Measurements from ENCODE around the gene CTDNEP1.

Gene CTDNEP1

DNA sequence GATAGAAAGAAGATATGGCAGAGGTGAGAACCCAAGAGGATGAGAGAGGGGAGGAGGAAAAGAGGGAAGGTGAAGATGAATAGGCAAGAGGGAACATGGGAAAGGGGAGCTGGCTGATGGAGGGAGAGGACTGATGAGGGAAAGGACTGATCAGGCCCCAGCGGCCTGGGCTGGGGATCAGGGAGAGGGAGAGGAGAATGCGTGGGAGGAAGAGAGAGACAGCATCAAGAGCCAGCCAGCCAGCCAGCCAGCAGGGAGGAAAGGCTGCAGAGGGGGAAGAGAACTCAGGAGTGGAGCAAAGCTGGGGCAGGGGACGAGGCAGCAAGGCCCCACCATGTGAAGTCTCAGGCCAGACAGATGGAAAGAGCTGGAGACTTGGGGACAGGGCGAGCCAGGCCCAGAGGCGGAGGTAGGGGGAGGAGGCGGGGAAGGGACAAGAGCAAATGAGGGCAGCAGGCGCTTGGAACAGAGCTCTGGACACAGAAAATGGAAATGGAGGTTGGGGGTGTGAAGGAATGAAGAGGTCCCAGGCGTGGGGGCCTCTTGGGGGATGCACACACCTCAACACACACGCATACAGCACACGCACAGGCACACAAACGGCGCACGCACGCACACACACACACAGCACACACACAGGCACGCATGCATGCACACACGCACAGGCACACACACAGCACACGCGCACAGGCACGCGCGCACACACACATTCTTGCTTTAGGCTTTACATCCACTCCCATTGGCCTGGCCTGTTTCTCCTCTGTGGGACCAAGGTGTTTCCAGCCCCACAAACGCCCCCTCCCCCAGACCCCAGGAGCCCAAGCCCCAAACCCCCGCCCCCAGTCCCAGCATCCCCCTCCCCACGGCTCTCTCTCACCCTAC lies 44.2 kb downstream of the CTDNEP1 start:
- peaks cover 16% of the 10 kb centered on the region for H3K36me3 ChIP-seq (ENCODE audit: control insufficient read depth, low read length)
- no peak overlapping the region for H3K4me2 ChIP-seq (ENCODE audit: low read length)
- H3K27ac ChIP-seq (ENCODE audit: low read depth, low read length): no peak overlapping the region
- H3F3A ChIP-seq (ENCODE audit: control insufficient read depth, insufficient read depth): 0 out of 2 replicates have a peak, but pooled peaks cover 2% of the 10 kb centered on the region
- no peak for TF ChIP-seq EZH2phosphoT487 (IDR thresholded peaks at IDR 0.05; ENCODE audit: borderline replicate concordance, low read length)
- TF ChIP-seq, protein P1, sequence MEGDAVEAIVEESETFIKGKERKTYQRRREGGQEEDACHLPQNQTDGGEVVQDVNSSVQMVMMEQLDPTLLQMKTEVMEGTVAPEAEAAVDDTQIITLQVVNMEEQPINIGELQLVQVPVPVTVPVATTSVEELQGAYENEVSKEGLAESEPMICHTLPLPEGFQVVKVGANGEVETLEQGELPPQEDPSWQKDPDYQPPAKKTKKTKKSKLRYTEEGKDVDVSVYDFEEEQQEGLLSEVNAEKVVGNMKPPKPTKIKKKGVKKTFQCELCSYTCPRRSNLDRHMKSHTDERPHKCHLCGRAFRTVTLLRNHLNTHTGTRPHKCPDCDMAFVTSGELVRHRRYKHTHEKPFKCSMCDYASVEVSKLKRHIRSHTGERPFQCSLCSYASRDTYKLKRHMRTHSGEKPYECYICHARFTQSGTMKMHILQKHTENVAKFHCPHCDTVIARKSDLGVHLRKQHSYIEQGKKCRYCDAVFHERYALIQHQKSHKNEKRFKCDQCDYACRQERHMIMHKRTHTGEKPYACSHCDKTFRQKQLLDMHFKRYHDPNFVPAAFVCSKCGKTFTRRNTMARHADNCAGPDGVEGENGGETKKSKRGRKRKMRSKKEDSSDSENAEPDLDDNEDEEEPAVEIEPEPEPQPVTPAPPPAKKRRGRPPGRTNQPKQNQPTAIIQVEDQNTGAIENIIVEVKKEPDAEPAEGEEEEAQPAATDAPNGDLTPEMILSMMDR (IDR thresholded peaks at IDR 0.05; ENCODE audit: low read depth, low read length, poor library complexity, severe bottlenecking): no peak
- H3K4me3 ChIP-seq (ENCODE audit: low read length): no peak overlapping the region
- no peaks in the 10 kb centered on the region for H3K27me3 ChIP-seq (ENCODE audit: control insufficient read depth, low read length)
- peaks cover 15% of the 10 kb centered on the region for H3K79me2 ChIP-seq (ENCODE audit: control insufficient read depth, low read length)
- H3K9me2 ChIP-seq (replicated peaks; ENCODE audit: control insufficient read depth, low read length): no peaks in the 10 kb centered on the region
- peaks cover 21% of the 10 kb centered on the region for H3K4me1 ChIP-seq (ENCODE audit: control insufficient read depth, low read length)
- H4K20me1 ChIP-seq (ENCODE audit: control insufficient read depth, insufficient read depth, low read depth, low read length): no peaks in the 10 kb centered on the region; the same call in 1 of the 2 replicates
- no peaks in the 10 kb centered on the region for H3K9me3 ChIP-seq (ENCODE audit: control insufficient read depth, insufficient read depth, low read length)

DNA sequence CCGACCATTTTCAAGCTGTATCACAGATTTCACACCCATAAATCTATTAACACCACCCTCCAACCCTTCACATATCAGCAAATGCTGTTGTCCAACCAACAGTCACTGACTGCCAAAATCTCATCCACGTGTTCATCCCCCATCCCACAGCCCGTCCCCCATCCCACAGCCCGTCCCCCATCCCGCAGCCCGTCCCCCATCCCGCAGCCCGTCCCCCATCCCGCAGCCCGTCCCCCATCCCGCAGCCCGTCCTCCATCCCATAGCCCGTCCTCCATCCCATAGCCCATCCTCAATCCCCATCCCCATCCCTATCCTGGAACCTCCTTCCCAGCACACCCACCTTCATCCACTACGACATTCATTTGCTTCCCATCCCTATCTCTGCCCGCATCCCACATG lies 46.0 kb downstream of the CTDNEP1 start:
- H3K27me3 ChIP-seq (ENCODE audit: control insufficient read depth, low read length): no peaks in the 10 kb centered on the region
- H3K4me2 ChIP-seq (ENCODE audit: low read length): peak overlapping the region; percentile 91
- H3K79me2 ChIP-seq (ENCODE audit: control insufficient read depth, low read length): peaks cover 7% of the 10 kb centered on the region
- 0 out of 2 replicates have a peak, but pooled peaks cover 2% of the 10 kb centered on the region for H3F3A ChIP-seq (ENCODE audit: control insufficient read depth, insufficient read depth)
- H3K4me3 ChIP-seq (ENCODE audit: low read length): peak overlapping the region; percentile 82
- H4K20me1 ChIP-seq (ENCODE audit: control insufficient read depth, insufficient read depth, low read depth, low read length): no peaks in the 10 kb centered on the region; the same call in 1 of the 2 replicates
- no peaks in the 10 kb centered on the region for H3K9me3 ChIP-seq (ENCODE audit: control insufficient read depth, insufficient read depth, low read length)
- TF ChIP-seq EZH2phosphoT487 (IDR thresholded peaks at IDR 0.05; ENCODE audit: borderline replicate concordance, low read length): no peak
- TF ChIP-seq, protein P1 (IDR thresholded peaks at IDR 0.05; ENCODE audit: low read depth, low read length, poor library complexity, severe bottlenecking): no peak
- peaks cover 16% of the 10 kb centered on the region for H3K36me3 ChIP-seq (ENCODE audit: control insufficient read depth, low read length)
- H3K27ac ChIP-seq (ENCODE audit: low read depth, low read length): peak overlapping the region; percentile 69
- no peaks in the 10 kb centered on the region for H3K9me2 ChIP-seq (replicated peaks; ENCODE audit: control insufficient read depth, low read length)
- H3K4me1 ChIP-seq (ENCODE audit: control insufficient read depth, low read length): peaks cover 21% of the 10 kb centered on the region

DNA sequence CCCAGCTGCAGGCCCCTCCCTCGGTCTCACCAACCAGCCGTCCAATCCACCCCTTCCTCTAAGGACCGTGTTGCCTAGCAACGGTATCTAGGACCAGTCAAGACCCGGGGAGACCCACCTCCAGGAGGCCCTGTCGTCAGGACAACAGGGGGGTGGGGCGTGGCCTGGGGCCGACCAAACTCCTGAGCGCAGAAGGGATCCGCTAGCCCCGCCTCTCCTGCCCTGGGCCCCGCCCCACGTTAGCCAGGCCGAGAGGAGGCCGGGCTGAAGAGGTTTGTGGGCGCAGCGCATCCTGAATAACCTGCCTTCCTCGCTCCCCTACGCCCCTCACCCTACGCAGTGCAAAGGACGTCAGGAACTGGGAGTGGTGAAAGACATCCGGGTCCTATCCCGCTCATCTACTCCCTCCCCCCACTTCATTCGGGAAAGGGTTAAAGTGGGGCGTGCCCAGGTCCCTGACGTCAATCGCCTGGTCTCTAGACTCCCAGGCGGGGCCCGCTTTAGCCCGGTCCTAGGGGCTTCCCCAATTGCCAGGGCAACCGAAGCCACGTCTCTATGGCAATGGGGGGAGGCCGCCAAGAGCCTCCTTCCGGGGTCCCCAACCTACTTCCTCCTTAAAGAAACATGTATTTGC lies 46.6 kb downstream of the CTDNEP1 start:
- Histone ChIP-seq H3K9me3 (ENCODE audit: control insufficient read depth, insufficient read depth, low read length) (no peaks in the 10 kb centered on the region), H3F3A (ENCODE audit: control insufficient read depth, insufficient read depth) (no peaks in the 10 kb centered on the region), H3K4me3 (ENCODE audit: low read length) (peak overlapping the region; percentile 82), H3K9me2 (replicated peaks; ENCODE audit: control insufficient read depth, low read length) (no peaks in the 10 kb centered on the region), H3K27ac (ENCODE audit: low read depth, low read length) (peak overlapping the region; percentile 69), H4K20me1 (ENCODE audit: control insufficient read depth, insufficient read depth, low read depth, low read length) (no peaks in the 10 kb centered on the region), H3K79me2 (ENCODE audit: control insufficient read depth, low read length) (0 out of 2 replicates have a peak, but pooled peaks cover 2% of the 10 kb centered on the region), H3K4me1 (ENCODE audit: control insufficient read depth, low read length) (peaks cover 21% of the 10 kb centered on the region), H3K27me3 (ENCODE audit: control insufficient read depth, low read length) (no peaks in the 10 kb centered on the region), H3K4me2 (ENCODE audit: low read length) (peak overlapping the region; percentile 91), H3K36me3 (ENCODE audit: control insufficient read depth, low read length) (peaks cover 16% of the 10 kb centered on the region)
- no peak for TF ChIP-seq EZH2phosphoT487 (IDR thresholded peaks at IDR 0.05; ENCODE audit: borderline replicate concordance, low read length)
